Fibroblast of skin of left quadriceps (primary cell): ENCODE data around the gene SGCD.

ENCODE experiments used
- DNase-seq, 2 experiments: peaks; one replicate each; pipeline ENCODE4 v3.0.0-alpha.2; 2013; ENCODE audit warnings: low read depth in 2 of 2

SGCD gene

GRCh38 chr5:156326718-156327259, at the start of gene SGCD:
Gene SGCD, plus strand, starts transcription at chr5:156327164.
- DNase-seq = peak; percentile 93 to 94

- DNase-seq = no peak
These were observed 49.7 kb upstream of the SGCD start for GRCh38 chr5:156277290-156277689.

GRCh38 chr5:156295431-156295830, 31.5 kb upstream of the SGCD start:
- no peak for DNase-seq

GRCh38 chr5:156310115-156310514, 16.8 kb upstream of the SGCD start:
- no peak for DNase-seq

- DNase-seq = no peak
These were observed 13.9 kb upstream of the SGCD start for GRCh38 chr5:156312897-156313694.

- DNase-seq = no peak
These were observed 12.5 kb upstream of the SGCD start for GRCh38 chr5:156314416-156314815.

- DNase-seq = no peak
These were observed 4.3 kb upstream of the SGCD start for GRCh38 chr5:156322666-156323065.

- no peak for DNase-seq
These were observed 332 bp downstream of the SGCD start for GRCh38 chr5:156327296-156327695.

GRCh38 chr5:156328161-156328560, 1.2 kb downstream of the SGCD start:
- no peak for DNase-seq

GRCh38 chr5:156328766-156329165, 1.8 kb downstream of the SGCD start:
- DNase-seq = no peak

GRCh38 chr5:156329171-156329611, 2.2 kb downstream of the SGCD start:
- DNase-seq = no peak

- DNase-seq = no peak
These were observed 3.3 kb downstream of the SGCD start for GRCh38 chr5:156330141-156330870.

- DNase-seq = no peak
These were observed 4.2 kb downstream of the SGCD start for GRCh38 chr5:156331181-156331580.

GRCh38 chr5:156331845-156332244, 4.9 kb downstream of the SGCD start:
- no peak for DNase-seq

GRCh38 chr5:156332245-156332644, 5.3 kb downstream of the SGCD start:
- no peak for DNase-seq

- DNase-seq = no peak
These were observed 12.3 kb downstream of the SGCD start for GRCh38 chr5:156339139-156339841.

GRCh38 chr5:156340893-156341292, 13.9 kb downstream of the SGCD start:
- DNase-seq = no peak

- DNase-seq = no peak
These were observed 23.3 kb downstream of the SGCD start for GRCh38 chr5:156350256-156350655.

- DNase-seq = no peak
These were observed 24.5 kb downstream of the SGCD start for GRCh38 chr5:156351423-156351822.

- DNase-seq = no peak
These were observed 27.6 kb downstream of the SGCD start for GRCh38 chr5:156354571-156354970.

- DNase-seq = peak in 1 of 2 experiments; percentile 28
These were observed 29.3 kb downstream of the SGCD start for GRCh38 chr5:156356238-156356637.

GRCh38 chr5:156359476-156359875, 32.5 kb downstream of the SGCD start:
- peak; percentile 92 for DNase-seq
